SK-MEL-5 (cell line): ENCODE results near the gene C3orf52. TPM values are rescaled to one million over a fixed set of nuclear protein-coding genes. Genes with fewer than 3 reads are reported as not detected.

Source experiments
- DNase-seq: peaks from one replicate; pipeline ENCODE4 v3.0.0-alpha.2; 2016; ENCODE audit warnings: low read depth, low spot score
- in situ Hi-C: cut with HindIII; loops from 2 replicates; pipeline ENCODE4 v1.10.0; 2016; ENCODE audit warnings: low sequenced_read_pairs, high pct_unique_total_duplicates, low pct_unique_long_range_greater_than_20kb
- total RNA-seq: library from RNA; depleted of rRNA; stranded (reverse); fragments of >200 nt; shearing (Covaris generic); gene quantifications from 2 replicates; pipeline ENCODE4 v1.2.3, GENCODE V29; 2014

Gene C3orf52
- total RNA-seq, 1 experiment from 2014 or later = 12.4 TPM

- DNase-seq = no peak
- in situ Hi-C loops = no loop called here
Observed at GRCh38 chr3:112078125-112079083, 7.8 kb upstream of the C3orf52 start.

GRCh38 chr3:112083239-112083638, 3.0 kb upstream of the C3orf52 start:
- DNase-seq = no peak
- in situ Hi-C loops = no loop called here

- DNase-seq = no peak
- in situ Hi-C loops = no loop called here
Observed at GRCh38 chr3:112084980-112085705, 1.0 kb upstream of the C3orf52 start.

GRCh38 chr3:112085735-112086075, 484 bp upstream of the C3orf52 start:
- no peak for DNase-seq
- in situ Hi-C loops = no loop called here

DNA sequence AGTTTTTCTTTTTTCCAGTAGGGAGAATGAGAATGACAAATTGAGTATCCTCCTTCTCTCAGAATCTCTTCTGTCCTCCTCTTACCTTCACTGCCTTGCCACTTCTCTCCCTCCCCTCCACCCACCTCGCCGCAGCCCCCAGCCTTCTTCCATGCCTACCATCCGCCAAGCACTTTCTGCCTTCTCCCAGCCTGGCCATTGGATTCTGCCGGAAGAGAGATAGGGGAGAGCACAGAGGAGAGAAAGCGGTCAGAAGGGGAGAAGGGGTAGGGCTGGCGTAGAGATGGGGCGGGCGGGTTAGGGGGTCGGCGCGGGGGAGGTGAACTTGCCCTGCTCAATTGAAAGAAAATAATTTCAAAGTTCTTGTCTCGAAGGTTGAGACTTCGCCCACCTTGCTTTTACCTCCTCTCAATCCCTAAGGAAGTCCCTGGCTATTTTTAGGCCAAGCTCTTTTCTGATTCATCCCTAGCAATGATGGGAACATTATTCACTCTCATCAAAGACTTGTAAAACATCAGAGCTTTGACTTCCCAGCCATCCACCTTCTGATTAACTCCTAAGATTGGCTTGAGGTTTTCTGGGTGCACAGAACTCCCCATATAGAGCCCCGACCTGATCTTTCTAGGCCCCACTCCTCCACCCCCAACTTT, 811 bp downstream of the C3orf52 start:
- in situ Hi-C loops = no loop called here
- no peak for DNase-seq

GRCh38 chr3:112087746-112088145, 1.6 kb downstream of the C3orf52 start:
- in situ Hi-C loops = no loop called here

GRCh38 chr3:112088944-112089343, 2.8 kb downstream of the C3orf52 start:
- in situ Hi-C loops = no loop called here

More at GRCh38 chr3:112087746-112088145, 1.6 kb downstream of the C3orf52 start:
- no peak for DNase-seq

DNA sequence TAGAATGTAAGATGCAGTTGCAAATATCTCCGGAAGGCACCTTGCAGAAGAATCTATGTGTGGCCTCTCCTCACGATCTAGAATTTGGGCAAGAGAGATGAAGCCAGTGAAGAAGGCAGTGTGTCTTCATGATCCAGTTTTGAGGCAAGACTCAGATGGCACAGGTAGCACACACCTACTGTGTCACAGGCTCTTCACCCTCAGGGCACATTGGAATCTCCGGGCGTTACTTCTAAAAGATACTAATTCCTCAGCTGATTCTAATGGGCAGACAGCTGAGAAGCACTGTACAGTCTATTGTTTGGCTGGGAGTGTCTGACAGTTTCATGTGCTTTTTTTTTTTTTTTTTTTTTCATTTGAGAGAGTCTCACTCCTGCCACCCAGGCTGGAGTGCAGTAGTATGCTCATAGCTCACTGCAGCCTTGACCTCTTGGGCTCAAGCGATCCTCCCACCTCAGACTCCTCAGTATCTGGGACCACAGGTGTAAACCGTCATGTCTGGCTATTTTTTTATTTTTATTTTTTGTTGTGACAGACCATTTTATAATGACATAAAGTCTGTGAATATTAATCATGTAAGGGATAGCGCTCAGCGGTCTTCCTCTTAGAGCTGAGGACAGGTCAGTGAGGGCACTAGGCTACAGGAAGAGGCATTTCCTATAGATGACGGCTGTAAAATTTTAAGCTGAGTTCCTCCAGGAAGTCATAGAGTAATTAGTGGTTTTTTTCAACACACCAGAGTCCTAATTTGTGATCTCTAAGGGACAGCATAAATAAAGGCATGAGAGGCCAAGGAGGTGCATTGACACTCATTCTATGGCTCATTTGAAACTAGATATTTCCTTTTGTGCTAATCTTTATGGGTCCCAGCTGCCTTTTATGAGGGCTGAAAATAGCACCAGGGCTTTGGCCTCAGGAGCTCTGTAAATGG, 4.0 kb downstream of the C3orf52 start:
- peak; percentile 34 for DNase-seq

More at GRCh38 chr3:112088944-112089343, 2.8 kb downstream of the C3orf52 start:
- DNase-seq = no peak

DNA sequence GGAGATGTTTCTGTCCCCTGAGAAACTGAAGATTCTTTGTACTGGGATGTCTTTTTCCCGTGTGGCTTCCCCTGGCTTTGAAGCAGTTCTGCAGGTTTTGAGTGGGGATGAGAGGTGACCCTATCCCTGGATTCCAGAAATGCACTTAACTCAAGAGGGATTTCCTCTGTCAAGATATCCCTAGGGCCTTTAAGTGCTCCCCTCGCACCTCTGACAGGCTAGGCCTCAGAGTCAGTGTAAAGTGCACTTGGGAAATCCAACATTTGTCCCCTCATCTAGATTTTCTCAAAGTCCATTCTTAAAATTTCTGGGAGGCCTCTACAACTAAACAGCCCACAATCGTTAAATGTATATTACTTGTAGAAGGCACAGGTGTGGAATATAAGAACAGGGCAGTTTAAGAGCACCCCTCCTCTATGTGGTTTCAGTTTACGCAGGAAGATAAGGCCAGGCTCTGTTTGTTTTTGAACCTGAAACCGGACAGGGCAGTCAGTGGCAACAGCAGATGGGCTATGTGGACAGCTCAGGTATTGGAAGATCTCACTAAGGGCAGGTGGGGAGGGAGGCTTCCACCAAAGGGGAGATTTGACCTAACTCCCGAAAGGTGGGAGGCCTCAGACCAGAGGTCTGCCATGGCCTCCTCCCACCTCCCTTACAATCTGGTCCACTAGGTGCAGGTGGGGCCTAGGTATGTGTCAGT, 4.8 kb downstream of the C3orf52 start:
- DNase-seq = no peak
- in situ Hi-C loops = no loop called here

More for the DNA sequence above, 4.0 kb downstream of the C3orf52 start:
- in situ Hi-C loops = no loop called here

- peak; percentile 60 for DNase-seq
- in situ Hi-C loops = no loop called here
Observed at GRCh38 chr3:112092496-112093179, 6.4 kb downstream of the C3orf52 start.

GRCh38 chr3:112093180-112093522, 7.0 kb downstream of the C3orf52 start:
- in situ Hi-C loops = no loop called here
- no peak for DNase-seq

- in situ Hi-C loops = no loop called here
- DNase-seq = no peak
Observed at GRCh38 chr3:112095731-112096130, 9.5 kb downstream of the C3orf52 start.

DNA sequence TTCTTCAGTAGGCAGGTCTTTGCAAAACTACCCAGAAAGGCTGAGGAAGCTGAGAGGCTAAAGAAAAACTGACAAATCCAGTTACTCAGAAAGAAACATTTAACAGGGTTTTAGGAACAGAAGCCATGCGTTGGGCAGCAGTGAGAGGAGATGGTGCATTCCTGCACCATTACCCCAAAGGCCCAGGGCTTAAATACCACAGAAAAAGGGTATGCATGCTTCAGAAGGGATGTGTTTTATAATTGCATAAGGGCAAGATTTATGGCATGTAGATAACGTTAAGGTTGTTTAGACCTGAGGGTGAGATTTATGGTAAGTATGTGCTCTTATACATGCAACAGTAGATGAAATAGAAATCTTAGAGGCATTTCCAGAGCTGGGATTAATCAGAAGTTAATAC, 10.0 kb downstream of the C3orf52 start:
- in situ Hi-C loops = no loop called here
- DNase-seq = no peak

GRCh38 chr3:112097378-112097777, 11.2 kb downstream of the C3orf52 start:
- DNase-seq = peak; percentile 83
- in situ Hi-C loops = no loop called here

DNA sequence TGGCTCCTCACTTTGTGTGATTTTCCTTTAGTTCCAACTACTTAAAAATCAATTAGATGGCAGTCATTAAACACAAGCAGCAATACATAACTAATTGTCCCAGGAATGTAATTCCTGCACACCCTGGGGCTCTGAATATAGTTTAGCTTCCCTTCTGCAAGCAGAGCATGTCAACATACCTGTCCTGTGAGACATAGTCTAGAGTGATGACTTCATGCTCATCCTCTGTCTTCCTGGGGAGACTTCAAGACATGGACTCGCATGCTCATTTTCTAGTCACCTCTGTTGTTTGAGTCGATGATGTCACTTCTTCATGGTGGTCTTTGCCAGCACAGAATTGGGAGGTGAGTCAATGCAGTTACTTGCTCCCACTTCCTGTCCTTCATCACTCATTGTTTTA, 15.7 kb downstream of the C3orf52 start:
- no peak for DNase-seq
- in situ Hi-C loops = no loop called here

GRCh38 chr3:112104774-112105173, 18.6 kb downstream of the C3orf52 start:
- no peak for DNase-seq
- in situ Hi-C loops = no loop called here
